Right forelimb (tissue), 1 donor: ENCODE results near the gene POP5.
"Not testable (repeated sequence)": the region's sequence is repeated elsewhere in the genome, so short reads cannot be mapped to it uniquely, and the experiment has no call there.

Experiments
- DNase-seq: peaks from one replicate; pipeline ENCODE4 v3.0.0-alpha.2; 2018

The POP5 gene

GRCh38 chr12:120580787-120581723 is at the start of gene POP5:
TSS of gene POP5 (minus strand) at chr12:120581402. CDS start at chr12:120581362, 40 bp downstream.
- peak; percentile 92 for DNase-seq

- DNase-seq = no peak
These were observed 49.1 kb upstream of the POP5 start for GRCh38 chr12:120630104-120630892.

- no peak for DNase-seq
These were observed 47.7 kb upstream of the POP5 start for GRCh38 chr12:120628919-120629318.

GRCh38 chr12:120625557-120626419 is 44.6 kb upstream of the POP5 start:
- no peak for DNase-seq

- no peak for DNase-seq
These were observed 39.4 kb upstream of the POP5 start for GRCh38 chr12:120620624-120621023.

- DNase-seq = no peak
These were observed 37.9 kb upstream of the POP5 start for GRCh38 chr12:120618954-120619615.

GRCh38 chr12:120617767-120618166 is 36.6 kb upstream of the POP5 start:
- not testable (repeated sequence) for DNase-seq

GRCh38 chr12:120617193-120617592 is 36.0 kb upstream of the POP5 start:
- DNase-seq = not testable (repeated sequence)

GRCh38 chr12:120614848-120615247 is 33.6 kb upstream of the POP5 start:
- DNase-seq = no peak

GRCh38 chr12:120611534-120611933 is 30.3 kb upstream of the POP5 start:
- DNase-seq = not testable (repeated sequence)

GRCh38 chr12:120610560-120610959 is 29.4 kb upstream of the POP5 start:
- no peak for DNase-seq

- not testable (repeated sequence) for DNase-seq
These were observed 21.2 kb upstream of the POP5 start for GRCh38 chr12:120602416-120602815.

- DNase-seq = no peak
These were observed 18.7 kb upstream of the POP5 start for GRCh38 chr12:120599672-120600552.

GRCh38 chr12:120598674-120599463 is 17.7 kb upstream of the POP5 start:
- no peak for DNase-seq

- no peak for DNase-seq
These were observed 16.7 kb upstream of the POP5 start for GRCh38 chr12:120597861-120598260.

- DNase-seq = no peak
These were observed 15.7 kb upstream of the POP5 start for GRCh38 chr12:120596901-120597300.

- DNase-seq = no peak
These were observed 11.2 kb upstream of the POP5 start for GRCh38 chr12:120592121-120593049.

- DNase-seq = no peak
These were observed 9.7 kb upstream of the POP5 start for GRCh38 chr12:120590741-120591407.
